ENCODE measurements around the gene C11orf24. TPM values are rescaled to one million over a fixed set of nuclear protein-coding genes. Genes with fewer than 3 reads are reported as not detected.

C11orf24 gene
- total RNA-seq, 1 donor from 2014 or later = 123 TPM

- H3K4me3 ChIP-seq = peak overlapping the region in 1 of 2 donors; percentile 82
- TF ChIP-seq CTCF (IDR thresholded peaks at IDR 0.05) = no peak
- H3K9me3 ChIP-seq = no peaks in the 10 kb centered on the region
- peak overlapping the region in 1 of 2 donors; percentile 94 for H3K27ac ChIP-seq
- H3K27me3 ChIP-seq = no peaks in the 10 kb centered on the region
- no peaks in the 10 kb centered on the region for H3K36me3 ChIP-seq
- DNase-seq (ENCODE audit: low spot score in 2 of 2) = peak in 1 of 2 donors; percentile 53
- intact Hi-C loops (cut with DNase I) = loop anchor here (2.0 kb wide), 2 partner anchors 40 to 188 kb away; partner anchors contain the start of genes LRP5 and PPP6R3
- peaks cover 8 to 19% of the 10 kb centered on the region in 2 donors for H3K4me1 ChIP-seq
Measured at GRCh38 chr11:68273026-68273738, 1.4 kb upstream of the C11orf24 start.

- intact Hi-C loops (cut with DNase I) = loop anchor here (1.0 to 2.0 kb wide), 2 partner anchors 26 to 110 kb away; no protein-coding TSS in a partner anchor
- H3K36me3 ChIP-seq = peaks cover 19% of the 10 kb centered on the region in 2 donors
- peak overlapping the region; percentile 78 to 82 for H3K4me3 ChIP-seq
- no peaks in the 10 kb centered on the region for H3K27me3 ChIP-seq
- peak overlapping the region; percentile 89 to 94 for H3K27ac ChIP-seq
- peak; percentile 27 to 52 (median 45) for TF ChIP-seq CTCF (IDR thresholded peaks at IDR 0.05)
- H3K9me3 ChIP-seq = no peaks in the 10 kb centered on the region
- peak in 1 of 2 donors; percentile 79 for DNase-seq (ENCODE audit: low spot score in 2 of 2)
- H3K4me1 ChIP-seq = peaks cover 8 to 19% of the 10 kb centered on the region in 2 donors
Measured at GRCh38 chr11:68271023-68271780, 571 bp downstream of the C11orf24 start.

GRCh38 chr11:68270196-68271022 is 1.4 kb downstream of the C11orf24 start:
- peak overlapping the region; percentile 89 to 94 for H3K27ac ChIP-seq

GRCh38 chr11:68269414-68270081 is 2.2 kb downstream of the C11orf24 start:
- peak overlapping the region; percentile 89 to 94 for H3K27ac ChIP-seq
- peaks cover 8 to 19% of the 10 kb centered on the region in 2 donors for H3K4me1 ChIP-seq
- intact Hi-C loops (cut with DNase I) = loop anchor here (2.0 kb wide), 1 partner anchor 111 kb away; no protein-coding TSS in a partner anchor
- H3K27me3 ChIP-seq = no peaks in the 10 kb centered on the region
- peak overlapping the region in 1 of 2 donors; percentile 82 for H3K4me3 ChIP-seq
- TF ChIP-seq CTCF (IDR thresholded peaks at IDR 0.05) = no peak
- H3K36me3 ChIP-seq = peaks cover 31 to 35% of the 10 kb centered on the region in 2 donors
- no peak for DNase-seq (ENCODE audit: low spot score in 2 of 2)
- H3K9me3 ChIP-seq = no peaks in the 10 kb centered on the region

More at GRCh38 chr11:68270196-68271022, 1.4 kb downstream of the C11orf24 start:
- no peaks in the 10 kb centered on the region for H3K27me3 ChIP-seq
- DNase-seq (ENCODE audit: low spot score in 2 of 2) = no peak
- peaks cover 8 to 19% of the 10 kb centered on the region in 2 donors for H3K4me1 ChIP-seq
- no peak for TF ChIP-seq CTCF (IDR thresholded peaks at IDR 0.05)
- intact Hi-C loops (cut with DNase I) = loop anchor here (1.0 to 2.0 kb wide), 2 partner anchors 27 to 110 kb away; no protein-coding TSS in a partner anchor
- peak overlapping the region; percentile 78 to 82 for H3K4me3 ChIP-seq
- H3K36me3 ChIP-seq = peaks cover 24 to 27% of the 10 kb centered on the region in 2 donors
- H3K9me3 ChIP-seq = no peaks in the 10 kb centered on the region

Data from ascending aorta (tissue), 2 donors.